Thyroid gland (tissue), 4 donors: ENCODE data around the gene CTU1.

Experiments
- POLR2A ChIP-seq, 2 donors: fragments of 450-650 bp; IDR thresholded peaks; one replicate each; pipeline ENCODE4 v1.6.1; 2017; ENCODE audit warnings: antibody characterized with exemption in 2 of 2, mild to moderate bottlenecking in 2 of 2, moderate library complexity in 1 of 2
- TF ChIP-seq, protein P1 (sequence below), 6 experiments: fragments of 200-600 bp in 3 of 6; fragments of 450-650 bp in 3 of 6; sonication (generic) in 3 of 6; IDR thresholded peaks; one replicate each; pipeline ENCODE4 v1.5.1; 2016 to 2019; ENCODE audit warnings: antibody characterized with exemption in 6 of 6, mild to moderate bottlenecking in 2 of 6, inconsistent platforms in 1 of 6, moderate library complexity in 1 of 6

DNA sequence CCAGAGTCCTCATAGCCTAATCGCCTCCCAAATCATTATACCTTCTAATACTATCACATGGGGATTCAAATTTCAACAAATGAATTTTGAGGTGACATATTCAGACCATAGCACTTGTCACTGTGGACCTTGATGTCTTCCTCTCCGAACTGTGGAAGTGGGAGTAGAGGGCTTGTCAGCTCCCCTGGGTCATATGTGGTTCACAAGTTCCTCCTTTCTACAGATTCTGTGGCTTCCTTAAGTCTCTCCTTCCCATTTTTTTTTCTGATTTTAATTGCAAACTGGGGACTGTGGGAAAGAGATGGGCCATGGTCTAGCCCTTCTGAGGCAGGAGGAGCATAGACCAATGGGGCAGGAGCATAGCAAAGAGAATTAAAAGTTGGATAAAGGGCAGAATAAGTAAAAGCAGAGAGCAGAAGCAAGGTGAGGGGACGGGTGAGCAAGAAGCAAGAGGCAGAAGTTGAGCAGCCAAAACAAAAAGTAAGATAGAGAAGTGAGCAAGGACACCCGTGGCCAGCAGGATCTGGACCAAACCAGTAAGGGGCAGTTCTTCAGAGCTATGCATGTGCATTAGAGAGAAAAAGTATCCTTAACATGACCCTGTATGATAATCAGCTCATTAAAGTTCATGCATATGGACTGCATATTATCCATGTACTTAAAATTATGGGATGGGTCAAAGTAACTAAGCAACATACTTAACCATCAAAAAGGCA, 31.2 kb upstream of the CTU1 start:
- TF ChIP-seq, protein P1, sequence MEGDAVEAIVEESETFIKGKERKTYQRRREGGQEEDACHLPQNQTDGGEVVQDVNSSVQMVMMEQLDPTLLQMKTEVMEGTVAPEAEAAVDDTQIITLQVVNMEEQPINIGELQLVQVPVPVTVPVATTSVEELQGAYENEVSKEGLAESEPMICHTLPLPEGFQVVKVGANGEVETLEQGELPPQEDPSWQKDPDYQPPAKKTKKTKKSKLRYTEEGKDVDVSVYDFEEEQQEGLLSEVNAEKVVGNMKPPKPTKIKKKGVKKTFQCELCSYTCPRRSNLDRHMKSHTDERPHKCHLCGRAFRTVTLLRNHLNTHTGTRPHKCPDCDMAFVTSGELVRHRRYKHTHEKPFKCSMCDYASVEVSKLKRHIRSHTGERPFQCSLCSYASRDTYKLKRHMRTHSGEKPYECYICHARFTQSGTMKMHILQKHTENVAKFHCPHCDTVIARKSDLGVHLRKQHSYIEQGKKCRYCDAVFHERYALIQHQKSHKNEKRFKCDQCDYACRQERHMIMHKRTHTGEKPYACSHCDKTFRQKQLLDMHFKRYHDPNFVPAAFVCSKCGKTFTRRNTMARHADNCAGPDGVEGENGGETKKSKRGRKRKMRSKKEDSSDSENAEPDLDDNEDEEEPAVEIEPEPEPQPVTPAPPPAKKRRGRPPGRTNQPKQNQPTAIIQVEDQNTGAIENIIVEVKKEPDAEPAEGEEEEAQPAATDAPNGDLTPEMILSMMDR (IDR thresholded peaks at IDR 0.05): no peak
- TF ChIP-seq POLR2A (IDR thresholded peaks at IDR 0.05): no peak
